Measurements from ENCODE around the gene CACNA2D2.

DNA sequence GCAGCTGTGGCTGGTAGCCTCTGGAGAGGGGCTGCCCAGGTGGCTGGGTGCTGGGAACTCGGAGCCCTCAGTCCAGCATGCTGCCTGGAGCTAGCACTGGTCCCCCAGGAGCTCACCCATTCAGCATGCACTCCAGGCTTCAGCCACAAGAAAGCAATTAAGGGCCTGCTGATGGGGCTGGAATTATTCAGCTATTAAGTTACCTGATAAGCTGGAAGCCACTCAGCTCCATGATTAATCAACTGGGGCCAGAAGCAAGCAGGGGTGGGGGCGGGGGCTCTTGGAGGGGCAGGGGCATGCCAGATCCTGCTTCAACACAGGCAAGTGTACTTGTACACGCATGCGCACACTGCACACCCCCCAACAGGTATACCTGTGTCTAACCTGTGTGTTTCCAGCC lies 122.1 kb downstream of the CACNA2D2 start:
- TF ChIP-seq SP1 (IDR thresholded peaks at IDR 0.05) (no peak), FOXA1 (IDR thresholded peaks at IDR 0.05) (no peak), ELF4 (IDR thresholded peaks at IDR 0.05) (no peak), LEF1 (IDR thresholded peaks at IDR 0.05; ENCODE audit: borderline replicate concordance) (no peak), ZNF384 (IDR thresholded peaks at IDR 0.05) (no peak), TARDBP (IDR thresholded peaks at IDR 0.05) (no peak), SUZ12 (IDR thresholded peaks at IDR 0.05) (no peak)
- TF ChIP-seq, protein P1, sequence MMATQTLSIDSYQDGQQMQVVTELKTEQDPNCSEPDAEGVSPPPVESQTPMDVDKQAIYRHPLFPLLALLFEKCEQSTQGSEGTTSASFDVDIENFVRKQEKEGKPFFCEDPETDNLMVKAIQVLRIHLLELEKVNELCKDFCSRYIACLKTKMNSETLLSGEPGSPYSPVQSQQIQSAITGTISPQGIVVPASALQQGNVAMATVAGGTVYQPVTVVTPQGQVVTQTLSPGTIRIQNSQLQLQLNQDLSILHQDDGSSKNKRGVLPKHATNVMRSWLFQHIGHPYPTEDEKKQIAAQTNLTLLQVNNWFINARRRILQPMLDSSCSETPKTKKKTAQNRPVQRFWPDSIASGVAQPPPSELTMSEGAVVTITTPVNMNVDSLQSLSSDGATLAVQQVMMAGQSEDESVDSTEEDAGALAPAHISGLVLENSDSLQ (IDR thresholded peaks at IDR 0.05) = no peak

Measured in HEK293T (cell line).